Esophagus squamous epithelium (tissue), 5 donors: Measurements from ENCODE around the gene B4GALNT4. TPM values are rescaled to one million over a fixed set of nuclear protein-coding genes. Genes with fewer than 3 reads are reported as not detected.

Source experiments
- DNase-seq: peaks from one replicate; lab custom pipeline; 2025; lab: John Stamatoyannopoulos, UW
- H3K27ac ChIP-seq, 4 donors: fragments of 200-600 bp; sonication (generic); one replicate each; pipeline ENCODE4 v1.5.1; 2016 to 2019; ENCODE audit warnings: mild to moderate bottlenecking in 1 of 4
- H3K27me3 ChIP-seq, 4 donors: fragments of 200-600 bp; sonication (generic); 1 replicate in 3 of 4; 2 replicates in 1 of 4; pipeline versions ENCODE4 v1.5.1 to v1.6.0; 2017 to 2021; ENCODE audit warnings: antibody characterized with exemption in 1 of 4
- H3K36me3 ChIP-seq, 3 donors: fragments of 200-600 bp; sonication (generic); one replicate each; pipeline ENCODE4 v1.5.1; 2016 to 2019
- H3K4me1 ChIP-seq, 3 donors: fragments of 200-600 bp; sonication (generic); one replicate each; pipeline ENCODE4 v1.5.1; 2017 to 2019
- H3K4me3 ChIP-seq, 4 donors: fragments of 200-600 bp; sonication (generic); 1 replicate in 3 of 4; 2 replicates in 1 of 4; pipeline ENCODE4 v1.5.1; 2016 to 2019; ENCODE audit warnings: mild to moderate bottlenecking in 2 of 4, moderate library complexity in 1 of 4
- H3K9me3 ChIP-seq, 3 donors: fragments of 200-600 bp; sonication (generic); one replicate each; pipeline ENCODE4 v1.5.1; 2016 to 2019
- CTCF ChIP-seq, 6 experiments: fragments of 450-650 bp in 4 of 6; fragments of 200-600 bp in 2 of 6; sonication (generic) in 2 of 6; IDR thresholded peaks; one replicate each; pipeline ENCODE4 v1.5.1; 2016 to 2019; ENCODE audit warnings: antibody characterized with exemption in 6 of 6, mild to moderate bottlenecking in 4 of 6, moderate library complexity in 4 of 6
- POLR2A ChIP-seq, 4 donors: fragments of 450-650 bp; IDR thresholded peaks; one replicate each; pipeline ENCODE4 v1.6.1; 2017; ENCODE audit warnings: antibody characterized with exemption in 4 of 4, mild to moderate bottlenecking in 4 of 4, moderate library complexity in 3 of 4
- WGBS, 2 donors: methylation state at CpG; one replicate each; pipeline ENCODE4 v1.1.5; 2018; 5-methylcytosine and 5-hydroxymethylcytosine counted together
- intact Hi-C: fragments of 100-400 bp; cut with DNase I; formaldehyde crosslinking; loops from one replicate; pipeline ENCODE4 v1.15.0; 2022
- total RNA-seq, 4 donors: library from RNA; depleted of rRNA; stranded (reverse); fragments of >200 nt; gene quantifications; one replicate each; pipeline ENCODE4 v1.1.0, GENCODE V29; 2016
- donor health status: DM: yes; HTN: yes; CAD: no.

The B4GALNT4 gene
- total RNA-seq, 4 donors from 2014 or later = 0.97 to 7.9 (median 3.3) TPM

GRCh38 chr11:412641-413119, 43.4 kb downstream of the B4GALNT4 start:
- Histone ChIP-seq H3K9me3 (no peaks in the 10 kb centered on the region), H3K4me3 (no peak overlapping the region), H3K36me3 (no peaks in the 10 kb centered on the region), H3K27me3 (peaks cover 0 to 28% (median 0%) of the 10 kb centered on the region in 4 donors), H3K27ac (no peak overlapping the region), H3K4me1 (peaks cover 17 to 56% (median 21%) of the 10 kb centered on the region in 3 donors)
- intact Hi-C loops = no loop called here
- no peak for DNase-seq
- TF ChIP-seq CTCF (IDR thresholded peaks at IDR 0.05) = no peak
- TF ChIP-seq POLR2A (IDR thresholded peaks at IDR 0.05) = no peak
- WGBS, 2 donors = no CpG with 5 or more reads among the region's 15 CpGs

GRCh38 chr11:413120-414081, 44.1 kb downstream of the B4GALNT4 start:
- 48 to 52% methylated on average over 9 to 13 of the region's 14 CpGs for WGBS, 2 donors
- Histone ChIP-seq H3K4me3 (peak overlapping the region in 2 of 4 donors; percentile 26 to 67), H3K27ac (peak overlapping the region in 1 of 4 donors; percentile 1), H3K9me3 (no peaks in the 10 kb centered on the region), H3K4me1 (peaks cover 18 to 56% (median 21%) of the 10 kb centered on the region in 3 donors), H3K36me3 (no peaks in the 10 kb centered on the region), H3K27me3 (peaks cover 0 to 36% (median 0%) of the 10 kb centered on the region in 4 donors)
- DNase-seq = no peak
- intact Hi-C loops = no loop called here
- TF ChIP-seq CTCF (IDR thresholded peaks at IDR 0.05) (no peak), POLR2A (IDR thresholded peaks at IDR 0.05) (no peak)

- H3K4me1 ChIP-seq = peaks cover 18 to 56% (median 21%) of the 10 kb centered on the region in 3 donors
- peaks cover 0 to 45% (median 0%) of the 10 kb centered on the region in 4 donors for H3K27me3 ChIP-seq
- intact Hi-C loops = no loop called here
- no peaks in the 10 kb centered on the region for H3K9me3 ChIP-seq
- H3K4me3 ChIP-seq = peak overlapping the region; percentile 17 to 80 (median 60)
- 47 to 68% methylated on average over 5 to 7 of the region's 9 CpGs for WGBS, 2 donors
- DNase-seq = no peak
- TF ChIP-seq POLR2A (IDR thresholded peaks at IDR 0.05) = no peak
- TF ChIP-seq CTCF (IDR thresholded peaks at IDR 0.05) = no peak
- no peaks in the 10 kb centered on the region for H3K36me3 ChIP-seq
- peak overlapping the region in 3 of 4 donors; percentile 28 to 93 (median 80) for H3K27ac ChIP-seq
Measured at GRCh38 chr11:414318-414857, 45.1 kb downstream of the B4GALNT4 start.

- WGBS, 2 donors = no CpG with 5 or more reads among the region's 5 CpGs
- H3K36me3 ChIP-seq = no peaks in the 10 kb centered on the region
- H3K4me3 ChIP-seq = peak overlapping the region in 3 of 4 donors; percentile 52 to 80 (median 67)
- TF ChIP-seq POLR2A (IDR thresholded peaks at IDR 0.05) (no peak), CTCF (IDR thresholded peaks at IDR 0.05) (no peak)
- H3K9me3 ChIP-seq = no peaks in the 10 kb centered on the region
- peaks cover 18 to 58% (median 21%) of the 10 kb centered on the region in 3 donors for H3K4me1 ChIP-seq
- peaks cover 0 to 56% (median 0%) of the 10 kb centered on the region in 4 donors for H3K27me3 ChIP-seq
- no peak for DNase-seq
- H3K27ac ChIP-seq = peak overlapping the region; percentile 80 to 93 (median 89)
- intact Hi-C loops = no loop called here
Measured at GRCh38 chr11:415640-416041, 46.3 kb downstream of the B4GALNT4 start.
